SIG-M5 treated with dmso at 0.1 percent for 504 hours (cell line): ENCODE measurements around the gene GATA1.

Experiments used
- DNase-seq: peaks from one replicate; lab custom pipeline; 2025; ENCODE audit not compliant: unreplicated experiment; lab: John Stamatoyannopoulos, UW

The GATA1 gene

GRCh38 chrX:48839686-48840085, 53.3 kb downstream of the GATA1 start:
- no peak for DNase-seq
